ENCODE data around the gene INTS13. TPM values are rescaled to one million over a fixed set of nuclear protein-coding genes. Genes with fewer than 3 reads are reported as not detected.

The INTS13 gene
- total RNA-seq, result 22.4 TPM
- 10 to 100 TPM; 24.1 to 32.2 (median 25.7) TPM for polyA plus RNA-seq (ENCODE audit: insufficient read depth in 1 of 8, insufficient read length in 8 of 8, low replicate concordance in 1 of 8)
- long read RNA-seq, donor 1, partial matches to known transcripts, result 0 of 1 reads
- long read RNA-seq, donor 1, other reads (novel, unspliced or antisense), result 0 of 1 reads
- long read RNA-seq, donor 2, result 0 reads
- long read RNA-seq, donor 3, partial matches to known transcripts, result 0 of 2 reads
- long read RNA-seq, donor 3, other reads (novel, unspliced or antisense), result 0 of 2 reads
- long read RNA-seq, donor 4, result 0 reads
- long read RNA-seq, donor 5, partial matches to known transcripts, result 53 of 86 reads
- long read RNA-seq, donor 5, other reads (novel, unspliced or antisense), result 31 of 86 reads
- long read RNA-seq, donor 6, partial matches to known transcripts, result 0 of 2 reads
- long read RNA-seq, donor 6, other reads (novel, unspliced or antisense), result 0 of 2 reads
- long read RNA-seq, donor 7, partial matches to known transcripts, result 0 of 1 reads
- long read RNA-seq, donor 7, other reads (novel, unspliced or antisense), result 0 of 1 reads
- long read RNA-seq, donor 8, partial matches to known transcripts, result 0 of 3 reads
- long read RNA-seq, donor 8, other reads (novel, unspliced or antisense), result 0 of 3 reads
- long read RNA-seq, donor 9, partial matches to known transcripts, result 0 of 3 reads
- long read RNA-seq, donor 9, other reads (novel, unspliced or antisense), result 0 of 3 reads
- long read RNA-seq, donor 10, partial matches to known transcripts, result 0 of 1 reads
- long read RNA-seq, donor 10, other reads (novel, unspliced or antisense), result 0 of 1 reads
- long read RNA-seq, donor 11, partial matches to known transcripts, result 0 of 1 reads
- long read RNA-seq, donor 11, other reads (novel, unspliced or antisense), result 0 of 1 reads

DNA sequence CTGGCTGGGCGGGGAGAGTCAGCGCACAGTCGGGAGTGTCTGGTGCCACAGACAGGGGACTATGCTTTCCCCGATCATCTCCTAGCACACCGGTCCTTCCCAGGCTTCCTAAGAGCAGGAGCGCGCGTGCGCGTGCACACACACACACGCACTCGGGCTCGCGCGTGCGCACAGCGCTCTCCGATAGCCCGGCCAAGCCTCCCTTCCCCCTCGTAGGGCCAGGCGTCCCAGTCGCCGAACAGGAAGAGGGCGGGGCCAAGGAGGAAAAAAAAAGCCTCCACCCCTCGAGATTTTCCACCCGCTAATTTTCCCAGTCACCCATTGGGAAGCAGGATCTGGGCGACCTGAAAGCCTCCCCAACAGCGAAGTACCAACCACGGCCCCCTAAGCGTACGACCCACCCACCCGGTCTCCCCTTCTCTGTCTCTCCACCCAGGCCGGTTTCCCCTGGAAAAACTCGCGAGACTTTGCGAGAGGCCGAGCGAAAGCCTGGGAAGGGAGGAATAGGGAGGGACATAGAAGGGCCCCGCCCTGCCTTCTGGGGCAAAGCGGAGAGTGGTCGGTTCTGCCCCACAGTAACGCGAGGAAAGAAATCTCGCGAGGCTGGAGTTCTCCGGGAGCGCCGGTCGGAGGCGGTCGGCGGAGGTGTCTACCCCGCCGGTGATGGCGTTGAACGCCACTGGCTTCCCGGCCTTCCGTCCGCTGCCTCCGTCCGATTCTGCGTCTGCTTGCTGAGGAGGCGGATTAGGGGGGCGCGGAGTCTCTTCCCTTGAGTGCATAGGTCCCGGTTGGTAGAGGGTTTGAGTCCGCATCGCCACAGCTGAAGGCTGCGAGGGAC lies at the start of gene INTS13, which contains the start of gene FGFR1OP2:
TSS of gene INTS13 (minus strand) at position 119 of the 838 bp plus-strand sequence. CDS start 1,178 bp downstream, outside the sequence.
TSS of gene FGFR1OP2 (plus strand) at position 608 of the 838 bp plus-strand sequence. CDS start 15,689 bp downstream, outside the sequence.
- Histone ChIP-seq H3K9me3 (replicated peaks; ENCODE audit: control insufficient read depth, low read depth, low read length) (no peaks in the 10 kb centered on the region), H3K4me3 (ENCODE audit: low read length) (peak within 1 kb of the TSS; percentile 90), H3K27ac (ENCODE audit: low read length) (peak within 1 kb of the TSS; percentile 97), H3K4me1 (ENCODE audit: control insufficient read depth, insufficient read depth, low read length) (peaks cover 8% of the 10 kb centered on the region), H3K36me3 (ENCODE audit: control insufficient read depth, insufficient read depth, low read length) (no peaks in the 10 kb centered on the region), H3K27me3 (ENCODE audit: control insufficient read depth, insufficient read depth, low read length) (no peaks in the 10 kb centered on the region)
- WGBS (ENCODE audit: insufficient coverage), result 0% methylated on average over 50 of the region's 69 CpGs
- DNase-seq, result peak; percentile 100

- Histone ChIP-seq H3K9me3 (replicated peaks; ENCODE audit: control insufficient read depth, low read depth, low read length) (no peaks in the 10 kb centered on the region), H3K27ac (ENCODE audit: low read length) (no peak overlapping the region), H3K27me3 (ENCODE audit: control insufficient read depth, insufficient read depth, low read length) (no peaks in the 10 kb centered on the region), H3K36me3 (ENCODE audit: control insufficient read depth, insufficient read depth, low read length) (peaks cover 4% of the 10 kb centered on the region), H3K4me1 (ENCODE audit: control insufficient read depth, insufficient read depth, low read length) (no peaks in the 10 kb centered on the region), H3K4me3 (ENCODE audit: low read length) (no peak overlapping the region)
- no peak for DNase-seq
- WGBS (ENCODE audit: insufficient coverage), result no CpG with 5 or more reads among the region's 2 CpGs
These were observed 45.1 kb upstream of the INTS13 start for GRCh38 chr12:26982866-26983265.

- peaks cover 10% of the 10 kb centered on the region for H3K36me3 ChIP-seq (ENCODE audit: control insufficient read depth, insufficient read depth, low read length)
- no peaks in the 10 kb centered on the region for H3K4me1 ChIP-seq (ENCODE audit: control insufficient read depth, insufficient read depth, low read length)
- H3K4me3 ChIP-seq (ENCODE audit: low read length), result no peak overlapping the region
- DNase-seq, result no peak
- no peaks in the 10 kb centered on the region for H3K27me3 ChIP-seq (ENCODE audit: control insufficient read depth, insufficient read depth, low read length)
- 92% methylated on average over 11 of the region's 11 CpGs for WGBS (ENCODE audit: insufficient coverage)
- no peaks in the 10 kb centered on the region for H3K9me3 ChIP-seq (replicated peaks; ENCODE audit: control insufficient read depth, low read depth, low read length)
- no peak overlapping the region for H3K27ac ChIP-seq (ENCODE audit: low read length)
These were observed 42.0 kb upstream of the INTS13 start for GRCh38 chr12:26979733-26980132.

DNA sequence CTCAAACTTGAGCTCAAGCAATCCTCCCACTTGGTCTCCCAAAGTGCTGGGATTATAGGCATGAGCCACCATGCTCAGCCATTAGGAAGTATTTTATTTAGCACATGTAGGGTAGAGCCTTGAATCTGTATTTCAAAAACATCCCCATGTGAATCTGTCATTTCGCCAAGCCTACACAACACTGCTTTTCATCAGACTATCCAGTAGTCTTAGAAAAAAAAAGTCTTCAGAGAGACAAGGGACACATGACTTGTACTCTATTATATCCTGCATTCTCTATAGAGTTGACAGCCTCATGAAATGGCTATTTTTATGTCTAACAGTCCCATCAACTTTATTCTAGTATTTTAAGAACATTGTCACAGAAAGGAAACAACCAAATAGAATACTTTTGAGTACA lies 41.0 kb upstream of the INTS13 start:
- no peaks in the 10 kb centered on the region for H3K27me3 ChIP-seq (ENCODE audit: control insufficient read depth, insufficient read depth, low read length)
- H3K4me1 ChIP-seq (ENCODE audit: control insufficient read depth, insufficient read depth, low read length), result no peaks in the 10 kb centered on the region
- H3K4me3 ChIP-seq (ENCODE audit: low read length), result no peak overlapping the region
- H3K9me3 ChIP-seq (replicated peaks; ENCODE audit: control insufficient read depth, low read depth, low read length), result no peaks in the 10 kb centered on the region
- H3K36me3 ChIP-seq (ENCODE audit: control insufficient read depth, insufficient read depth, low read length), result peaks cover 12% of the 10 kb centered on the region
- no CpG with 5 or more reads among the region's 1 CpG for WGBS (ENCODE audit: insufficient coverage)
- no peak overlapping the region for H3K27ac ChIP-seq (ENCODE audit: low read length)
- no peak for DNase-seq

DNA sequence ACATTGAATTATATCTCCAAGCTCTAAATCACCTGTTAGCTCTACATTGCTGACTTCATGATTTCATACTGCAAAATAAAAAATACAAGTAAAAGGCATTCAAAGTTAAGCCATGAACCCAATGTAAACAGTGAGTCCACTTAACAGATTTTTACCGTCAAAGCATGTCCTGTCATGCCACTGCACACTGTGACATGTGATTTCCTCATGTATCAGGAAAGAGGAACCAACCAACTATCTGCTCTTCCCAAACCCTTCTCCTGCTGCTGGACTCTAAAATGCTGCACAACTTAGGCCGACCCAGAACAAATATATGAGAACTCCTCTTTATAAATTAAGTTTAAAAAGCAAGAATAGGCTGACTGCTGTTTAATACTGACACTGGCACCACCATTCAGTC lies 38.9 kb upstream of the INTS13 start:
- 100% methylated on average over 1 of the region's 2 CpGs for WGBS (ENCODE audit: insufficient coverage)

GRCh38 chr12:26971963-26972362 lies 34.2 kb upstream of the INTS13 start:
- Histone ChIP-seq H3K27me3 (ENCODE audit: control insufficient read depth, insufficient read depth, low read length) (no peaks in the 10 kb centered on the region), H3K27ac (ENCODE audit: low read length) (no peak overlapping the region), H3K4me1 (ENCODE audit: control insufficient read depth, insufficient read depth, low read length) (no peaks in the 10 kb centered on the region), H3K36me3 (ENCODE audit: control insufficient read depth, insufficient read depth, low read length) (peaks cover 24% of the 10 kb centered on the region), H3K4me3 (ENCODE audit: low read length) (no peak overlapping the region), H3K9me3 (replicated peaks; ENCODE audit: control insufficient read depth, low read depth, low read length) (no peaks in the 10 kb centered on the region)
- DNase-seq, result no peak
- WGBS (ENCODE audit: insufficient coverage), result no CpG with 5 or more reads among the region's 2 CpGs

More for the DNA sequence above, 38.9 kb upstream of the INTS13 start:
- no peaks in the 10 kb centered on the region for H3K4me1 ChIP-seq (ENCODE audit: control insufficient read depth, insufficient read depth, low read length)
- peak; percentile 30 for DNase-seq
- no peak overlapping the region for H3K4me3 ChIP-seq (ENCODE audit: low read length)
- no peaks in the 10 kb centered on the region for H3K9me3 ChIP-seq (replicated peaks; ENCODE audit: control insufficient read depth, low read depth, low read length)
- peaks cover 14% of the 10 kb centered on the region for H3K36me3 ChIP-seq (ENCODE audit: control insufficient read depth, insufficient read depth, low read length)
- no peak overlapping the region for H3K27ac ChIP-seq (ENCODE audit: low read length)
- no peaks in the 10 kb centered on the region for H3K27me3 ChIP-seq (ENCODE audit: control insufficient read depth, insufficient read depth, low read length)

DNA sequence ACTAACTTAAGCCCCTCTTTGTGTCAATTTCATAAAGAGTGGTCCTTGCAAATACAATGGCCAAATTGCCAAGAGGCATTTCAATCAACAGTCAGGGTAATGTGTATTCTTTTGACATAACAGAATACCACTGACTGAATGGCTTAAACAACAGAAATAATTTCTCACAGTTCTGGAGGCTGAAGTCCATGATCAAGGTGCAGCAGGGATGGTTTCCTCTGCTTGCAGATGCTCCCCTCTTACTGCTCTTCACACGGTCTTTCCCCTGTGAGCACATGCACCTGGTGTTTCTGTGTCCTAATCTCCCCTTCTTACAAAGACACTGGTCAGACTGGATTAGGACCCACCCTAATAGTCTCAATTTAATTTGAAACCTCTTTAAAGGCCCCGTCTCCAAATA lies 32.4 kb upstream of the INTS13 start:
- 83% methylated on average over 1 of the region's 2 CpGs for WGBS (ENCODE audit: insufficient coverage)
- Histone ChIP-seq H3K36me3 (ENCODE audit: control insufficient read depth, insufficient read depth, low read length) (peaks cover 22% of the 10 kb centered on the region), H3K27ac (ENCODE audit: low read length) (no peak overlapping the region)

GRCh38 chr12:26966842-26967241 lies 29.1 kb upstream of the INTS13 start:
- no peaks in the 10 kb centered on the region for H3K27me3 ChIP-seq (ENCODE audit: control insufficient read depth, insufficient read depth, low read length)
- H3K9me3 ChIP-seq (replicated peaks; ENCODE audit: control insufficient read depth, low read depth, low read length), result no peaks in the 10 kb centered on the region
- peaks cover 16% of the 10 kb centered on the region for H3K36me3 ChIP-seq (ENCODE audit: control insufficient read depth, insufficient read depth, low read length)
- H3K4me3 ChIP-seq (ENCODE audit: low read length), result no peak overlapping the region
- 100% methylated on average over 2 of the region's 3 CpGs for WGBS (ENCODE audit: insufficient coverage)
- DNase-seq, result no peak
- no peak overlapping the region for H3K27ac ChIP-seq (ENCODE audit: low read length)
- H3K4me1 ChIP-seq (ENCODE audit: control insufficient read depth, insufficient read depth, low read length), result no peaks in the 10 kb centered on the region

More for the DNA sequence above, 32.4 kb upstream of the INTS13 start:
- Histone ChIP-seq H3K4me1 (ENCODE audit: control insufficient read depth, insufficient read depth, low read length) (no peaks in the 10 kb centered on the region), H3K9me3 (replicated peaks; ENCODE audit: control insufficient read depth, low read depth, low read length) (no peaks in the 10 kb centered on the region), H3K4me3 (ENCODE audit: low read length) (no peak overlapping the region), H3K27me3 (ENCODE audit: control insufficient read depth, insufficient read depth, low read length) (no peaks in the 10 kb centered on the region)
- DNase-seq, result no peak

DNA sequence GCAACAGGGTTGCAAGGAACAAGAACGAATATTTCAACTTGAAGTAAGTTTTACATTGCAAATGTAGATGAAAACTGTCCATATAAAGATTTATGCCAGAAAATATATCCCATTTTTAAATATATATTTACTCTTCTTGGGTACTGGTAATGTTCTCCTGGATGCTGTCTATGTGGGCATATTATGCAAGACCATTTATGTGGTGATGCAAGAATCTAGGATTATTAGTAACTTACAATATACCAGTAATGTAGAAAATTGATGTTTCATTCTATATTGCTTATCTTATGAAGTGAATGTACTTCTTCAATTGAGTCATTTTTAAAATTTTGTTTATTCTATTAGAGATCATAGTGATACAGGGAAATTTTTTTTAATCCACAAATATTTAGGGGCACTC lies 25.6 kb upstream of the INTS13 start:
- no peaks in the 10 kb centered on the region for H3K4me1 ChIP-seq (ENCODE audit: control insufficient read depth, insufficient read depth, low read length)
- H3K4me3 ChIP-seq (ENCODE audit: low read length), result no peak overlapping the region
- WGBS (ENCODE audit: insufficient coverage), result no CpG with 5 or more reads among the region's 1 CpG
- H3K27ac ChIP-seq (ENCODE audit: low read length), result no peak overlapping the region
- no peaks in the 10 kb centered on the region for H3K27me3 ChIP-seq (ENCODE audit: control insufficient read depth, insufficient read depth, low read length)
- H3K9me3 ChIP-seq (replicated peaks; ENCODE audit: control insufficient read depth, low read depth, low read length), result no peaks in the 10 kb centered on the region
- DNase-seq, result no peak
- H3K36me3 ChIP-seq (ENCODE audit: control insufficient read depth, insufficient read depth, low read length), result peaks cover 10% of the 10 kb centered on the region

Data from muscle of leg (tissue), 16 donors.